ENCODE data around the gene KSR2.

- TF ChIP-seq ZNF24 (IDR thresholded peaks at IDR 0.05) (no peak), MAX (IDR thresholded peaks at IDR 0.05; ENCODE audit: low read depth, low read length) (no peak), CTCF (IDR thresholded peaks at IDR 0.05 in 2 of 3, conservative IDR thresholded peaks at IDR 0.05 in 1 of 3; ENCODE audit: control insufficient read depth in 2 of 3, extremely low read depth in 1 of 3, insufficient read depth in 1 of 3, low read depth in 3 of 3, low read length in 3 of 3) (no peak), POLR2AphosphoS5 (IDR thresholded peaks at IDR 0.05; ENCODE audit: low read length) (no peak), MXI1 (IDR thresholded peaks at IDR 0.05; ENCODE audit: low read depth, low read length) (no peak), BRCA1 (IDR thresholded peaks at IDR 0.05; ENCODE audit: low read depth, low read length) (no peak), FOS (IDR thresholded peaks at IDR 0.05; ENCODE audit: borderline replicate concordance, extremely low read depth, insufficient read length) (no peak), ASH2L (IDR thresholded peaks at IDR 0.05; ENCODE audit: borderline replicate concordance, low read depth) (no peak), SIN3A (IDR thresholded peaks at IDR 0.05; ENCODE audit: low read depth, low read length) (no peak), GABPA (IDR thresholded peaks at IDR 0.05; ENCODE audit: low read depth) (no peak), SMARCA5 (IDR thresholded peaks at IDR 0.05) (no peak), EZH2 (IDR thresholded peaks at IDR 0.05; ENCODE audit: borderline replicate concordance, control insufficient read depth, low read depth, low read length) (no peak), HDAC2 (IDR thresholded peaks at IDR 0.05) (no peak)
Measured at GRCh38 chr12:117674763-117675162, 294.0 kb downstream of the KSR2 start.

All from GM12878 (cell line).